NCI-H82 treated with DMSO at 0.1 percent for 48 hours (cell line): ENCODE data around the gene DNAJC5.

Experiments used
- DNase-seq: peaks from one replicate; lab custom pipeline; 2025; ENCODE audit not compliant: unreplicated experiment; lab: John Stamatoyannopoulos, UW

DNAJC5 gene

GRCh38 chr20:63883201-63883593, 11.7 kb upstream of the DNAJC5 start:
- no peak for DNase-seq

- no peak for DNase-seq
Observed at GRCh38 chr20:63884506-63885263, 10.2 kb upstream of the DNAJC5 start.

- no peak for DNase-seq
Observed at GRCh38 chr20:63885264-63886053, 9.5 kb upstream of the DNAJC5 start.

DNA sequence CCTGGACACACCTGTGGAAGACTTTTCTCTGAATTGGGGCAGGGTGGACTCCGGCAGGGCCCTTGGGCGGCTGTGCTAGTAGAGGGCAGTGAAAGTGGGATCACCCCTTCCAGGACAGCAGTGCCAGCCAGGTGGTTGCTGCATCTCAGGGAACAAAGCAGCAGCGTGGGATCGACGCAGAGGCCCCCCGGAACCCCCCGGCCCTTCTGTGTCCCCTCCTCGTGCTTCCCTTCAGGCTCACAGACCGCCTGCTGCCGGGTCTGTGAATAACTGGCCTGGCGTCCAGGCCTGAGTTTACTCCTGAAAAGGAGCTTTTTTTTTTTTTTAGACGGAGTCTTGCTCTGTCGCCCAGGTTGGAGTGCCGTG, 8.9 kb upstream of the DNAJC5 start:
- no peak for DNase-seq

DNA sequence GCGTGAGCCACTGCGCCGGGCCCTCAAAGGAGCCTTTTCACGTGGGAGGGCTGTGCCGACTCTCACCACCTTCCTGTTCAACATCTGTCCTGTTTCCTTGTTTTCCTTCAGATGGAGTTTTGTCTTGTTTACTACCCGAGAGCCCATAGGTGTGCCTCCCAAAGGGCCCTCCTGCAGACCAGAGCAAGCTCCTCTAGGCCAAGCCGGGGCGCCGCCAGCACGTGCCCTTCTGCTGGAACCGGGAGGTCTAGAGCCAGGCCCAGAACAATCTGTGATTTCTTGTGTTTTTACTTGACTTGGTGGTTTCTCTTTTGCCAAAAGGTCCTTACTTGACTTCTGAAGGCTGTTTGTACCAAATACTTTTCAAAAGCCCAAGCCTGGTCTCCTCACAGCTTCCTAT, 8.0 kb upstream of the DNAJC5 start:
- no peak for DNase-seq

- no peak for DNase-seq
Observed at GRCh38 chr20:63889241-63890200, 5.4 kb upstream of the DNAJC5 start.

- no peak for DNase-seq
Observed at GRCh38 chr20:63890201-63890576, 4.7 kb upstream of the DNAJC5 start.

GRCh38 chr20:63890616-63891015, 4.3 kb upstream of the DNAJC5 start:
- no peak for DNase-seq

GRCh38 chr20:63891061-63892002, 3.6 kb upstream of the DNAJC5 start:
- DNase-seq = no peak

- no peak for DNase-seq
Observed at GRCh38 chr20:63892402-63892801, 2.5 kb upstream of the DNAJC5 start.

DNA sequence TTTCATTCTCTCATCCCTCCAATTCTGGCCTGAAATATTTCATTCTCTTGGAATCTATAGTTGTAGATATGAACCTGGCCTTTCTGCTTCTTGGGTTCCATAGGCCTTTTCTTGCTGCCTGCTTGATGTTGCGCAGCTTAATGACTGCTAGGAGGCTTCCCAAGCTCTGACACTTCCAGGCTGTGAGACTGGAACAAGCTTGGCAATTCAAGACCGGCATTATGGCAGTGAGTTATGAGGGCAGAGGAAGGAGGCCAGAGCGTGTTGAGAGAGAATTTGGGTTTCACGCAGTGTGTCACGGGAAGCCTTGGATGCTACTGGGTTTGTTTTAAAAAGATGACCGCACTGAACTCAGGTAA, 948 bp upstream of the DNAJC5 start:
- no peak for DNase-seq

- DNase-seq = no peak
Observed at GRCh38 chr20:63895202-63895951, 451 bp downstream of the DNAJC5 start.

GRCh38 chr20:63895952-63896263, 982 bp downstream of the DNAJC5 start:
- DNase-seq = no peak

- no peak for DNase-seq
Observed at GRCh38 chr20:63896264-63897105, 1.6 kb downstream of the DNAJC5 start.

DNA sequence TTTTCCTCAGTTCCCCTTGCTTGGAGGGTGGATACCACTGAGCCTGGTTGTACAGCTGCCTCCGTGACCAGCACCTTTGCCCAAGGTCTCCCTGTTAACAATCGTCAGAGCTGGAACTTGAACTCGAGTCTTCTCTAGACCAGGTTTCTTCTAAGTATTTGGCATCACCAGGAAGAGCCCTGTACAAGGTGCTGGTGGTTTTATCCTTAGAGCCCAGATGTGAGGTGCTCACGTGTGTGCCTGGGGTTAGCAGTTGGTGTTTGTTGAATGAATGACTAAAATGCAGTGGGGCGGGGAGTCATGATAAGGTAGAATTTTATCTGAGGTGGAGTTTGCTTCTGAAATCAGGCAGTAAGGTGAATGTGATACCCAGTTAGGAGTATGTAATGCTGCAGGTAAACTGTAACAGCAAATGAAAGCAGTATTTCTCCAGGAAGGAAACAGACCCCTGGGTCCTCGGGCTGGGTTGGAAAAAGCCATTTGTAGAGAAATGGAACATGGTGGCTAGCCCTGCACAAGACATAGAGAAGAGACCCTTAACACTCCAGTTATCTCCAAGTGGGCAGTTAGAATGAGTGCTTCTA, 3.1 kb downstream of the DNAJC5 start:
- no peak for DNase-seq

DNA sequence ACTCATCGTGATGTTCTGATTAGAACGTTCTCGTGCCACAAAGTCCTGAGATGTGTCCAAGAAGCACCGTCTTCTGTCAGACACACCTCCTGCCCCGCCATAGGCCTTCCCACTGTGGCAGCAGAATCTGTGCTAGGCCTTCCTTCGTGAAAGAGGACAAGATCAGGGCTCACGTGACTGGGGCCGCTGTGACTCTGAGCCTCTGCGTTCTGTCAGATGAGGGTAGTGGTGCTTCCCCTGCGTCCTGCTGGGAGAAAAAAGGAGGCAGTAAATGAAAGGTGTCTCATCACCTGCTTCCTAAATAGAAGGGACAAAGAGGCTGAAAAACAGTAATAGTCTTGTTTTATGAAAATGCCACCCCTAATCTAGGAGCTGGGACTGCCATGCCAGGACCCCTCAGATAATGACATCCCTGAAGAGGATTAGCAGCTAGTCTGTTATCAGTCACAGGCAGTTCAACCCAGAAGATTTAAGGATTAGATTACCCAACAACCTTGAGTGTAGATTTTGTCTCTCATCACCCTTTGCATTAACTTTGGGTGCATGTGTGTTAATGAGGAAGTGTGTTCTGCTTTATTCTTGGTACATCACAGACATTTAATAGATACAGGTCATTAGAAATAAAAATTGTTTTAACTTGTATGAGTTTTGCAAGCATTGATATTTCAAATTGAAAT, 4.1 kb downstream of the DNAJC5 start:
- peak; percentile 84 for DNase-seq

DNA sequence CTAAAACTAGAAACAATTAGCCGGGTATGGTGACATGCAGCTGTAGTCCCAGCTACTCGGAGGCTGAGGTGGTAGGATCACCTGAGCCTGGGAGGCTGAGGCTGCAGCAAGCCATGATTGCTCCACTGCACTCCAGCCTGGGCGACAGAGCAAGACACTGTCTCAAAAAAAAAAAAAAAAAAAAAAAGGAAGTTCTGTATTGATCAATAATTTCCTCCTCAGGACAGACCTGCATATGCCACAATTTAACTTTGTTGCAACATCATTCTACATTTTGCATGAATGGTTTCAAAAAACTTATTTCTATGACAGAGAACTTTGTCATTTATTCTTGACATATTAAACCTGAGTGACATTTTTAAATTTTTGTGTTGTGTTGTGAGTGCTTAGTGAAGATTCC, 5.5 kb downstream of the DNAJC5 start:
- DNase-seq = no peak
